Osteoblast (primary cell): Measurements from ENCODE around the gene TUBB. TPM values are rescaled to one million over a fixed set of nuclear protein-coding genes. Genes with fewer than 3 reads are reported as not detected.

Source experiments
- DNase-seq: peaks from one replicate; pipeline ENCODE4 v3.0.0; 2011; ENCODE audit warnings: low spot score, mixed read lengths; ENCODE audit not compliant: insufficient read length; ENCODE audit errors: missing footprints
- H2AFZ ChIP-seq: 2 replicates; pipeline ENCODE4 v1.6.0; 2011; ENCODE audit warnings: mild to moderate bottlenecking, low read length
- H3K27ac ChIP-seq: 2 replicates; pipeline ENCODE4 v1.5.1; 2011; ENCODE audit warnings: mild to moderate bottlenecking, low read depth, low read length, moderate library complexity
- H3K27me3 ChIP-seq: 2 replicates; pipeline ENCODE4 v1.6.0; 2012; ENCODE audit warnings: mild to moderate bottlenecking, control low read depth, inconsistent platforms, low read length, moderate library complexity; ENCODE audit not compliant: insufficient read depth
- H3K36me3 ChIP-seq: 2 replicates; pipeline ENCODE4 v1.5.1; 2011; ENCODE audit warnings: mild to moderate bottlenecking, low read length, control low read depth, moderate library complexity; ENCODE audit not compliant: insufficient read depth
- H3K4me1 ChIP-seq: 2 replicates; pipeline ENCODE4 v1.5.1; 2011; ENCODE audit warnings: mild to moderate bottlenecking, low read length, control low read depth, moderate library complexity; ENCODE audit not compliant: insufficient read depth
- H3K4me2 ChIP-seq: 2 replicates; pipeline ENCODE4 v1.6.0; 2011; ENCODE audit warnings: mild to moderate bottlenecking, low read length; ENCODE audit not compliant: insufficient read depth
- H3K4me3 ChIP-seq: fragments of 200-600 bp; sonication (generic); 3 replicates; pipeline ENCODE4 v1.5.1; 2012; ENCODE audit warnings: mild to moderate bottlenecking, low read length, inconsistent platforms; ENCODE audit not compliant: insufficient read depth
- H3K79me2 ChIP-seq: 2 replicates; pipeline ENCODE4 v1.6.0; 2012; ENCODE audit warnings: mild to moderate bottlenecking, low read length, control low read depth, inconsistent platforms; ENCODE audit not compliant: insufficient read depth
- H3K9me3 ChIP-seq: 2 replicates; pipeline ENCODE4 v1.5.1; 2011; ENCODE audit warnings: low read depth, low read length, control low read depth
- H4K20me1 ChIP-seq: 2 replicates; pipeline ENCODE4 v1.6.0; 2012; ENCODE audit warnings: mild to moderate bottlenecking, low read length, control low read depth; ENCODE audit not compliant: insufficient read depth
- small RNA-seq: library from RNA; depleted of rRNA; stranded (forward); fragments of <200 nt; gene quantifications from one replicate; pipeline ENCODE3, GENCODE V24; 2012
- total RNA-seq: library from RNA; depleted of rRNA; stranded (reverse); fragments of >200 nt; gene quantifications from 2 replicates; pipeline ENCODE4 v1.2.3, GENCODE V29; 2012
- TF ChIP-seq, protein P1 (sequence below): IDR thresholded peaks from 2 replicates; pipeline ENCODE4 v1.5.1; 2011; ENCODE audit warnings: mild to moderate bottlenecking, low read depth, low read length, moderate library complexity; ENCODE audit errors: extremely low read depth

TUBB gene
- total RNA-seq, 1 donor = 509 TPM

DNA sequence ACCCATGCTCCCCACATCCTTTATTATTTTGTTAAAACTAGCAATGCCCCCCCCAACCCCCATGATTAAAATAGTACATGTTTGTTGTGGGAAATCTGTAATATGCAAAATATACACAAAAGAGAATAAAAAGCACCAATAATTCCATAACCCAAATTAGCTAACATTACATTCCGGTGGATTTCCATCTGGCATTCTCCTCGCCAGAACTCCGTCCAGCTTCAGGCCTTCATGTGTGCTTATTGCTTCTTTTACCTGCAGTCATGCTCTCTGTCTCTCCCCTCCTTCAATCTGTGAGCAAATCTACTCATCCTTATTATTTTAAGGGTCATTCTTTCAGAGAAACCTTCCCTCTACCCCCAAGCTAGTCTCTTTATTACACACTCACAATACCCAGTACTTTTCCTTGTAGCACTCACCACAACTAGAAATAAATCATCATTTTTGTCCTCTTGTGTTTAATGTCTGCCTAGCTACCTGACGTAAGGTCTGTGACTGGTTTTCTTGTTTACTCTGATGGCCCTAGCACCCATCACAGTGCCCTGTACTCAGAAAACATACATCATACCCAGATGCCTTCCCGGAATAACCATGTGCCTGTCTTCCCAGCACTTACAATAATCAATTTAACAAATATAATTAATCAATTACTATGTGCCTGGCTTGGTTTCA lies 49.8 kb downstream of the TUBB start:
- Histone ChIP-seq H3K4me1 (peaks cover 26% of the 10 kb centered on the region), H3K36me3 (no peaks in the 10 kb centered on the region), H3K79me2 (no peaks in the 10 kb centered on the region), H4K20me1 (no peaks in the 10 kb centered on the region), H3K27me3 (no peaks in the 10 kb centered on the region), H3K4me3 (no peak overlapping the region), H2AFZ (peak overlapping the region; percentile 48), H3K9me3 (no peaks in the 10 kb centered on the region), H3K4me2 (peak overlapping the region; percentile 74), H3K27ac (peak overlapping the region; percentile 99)
- TF ChIP-seq, protein P1, sequence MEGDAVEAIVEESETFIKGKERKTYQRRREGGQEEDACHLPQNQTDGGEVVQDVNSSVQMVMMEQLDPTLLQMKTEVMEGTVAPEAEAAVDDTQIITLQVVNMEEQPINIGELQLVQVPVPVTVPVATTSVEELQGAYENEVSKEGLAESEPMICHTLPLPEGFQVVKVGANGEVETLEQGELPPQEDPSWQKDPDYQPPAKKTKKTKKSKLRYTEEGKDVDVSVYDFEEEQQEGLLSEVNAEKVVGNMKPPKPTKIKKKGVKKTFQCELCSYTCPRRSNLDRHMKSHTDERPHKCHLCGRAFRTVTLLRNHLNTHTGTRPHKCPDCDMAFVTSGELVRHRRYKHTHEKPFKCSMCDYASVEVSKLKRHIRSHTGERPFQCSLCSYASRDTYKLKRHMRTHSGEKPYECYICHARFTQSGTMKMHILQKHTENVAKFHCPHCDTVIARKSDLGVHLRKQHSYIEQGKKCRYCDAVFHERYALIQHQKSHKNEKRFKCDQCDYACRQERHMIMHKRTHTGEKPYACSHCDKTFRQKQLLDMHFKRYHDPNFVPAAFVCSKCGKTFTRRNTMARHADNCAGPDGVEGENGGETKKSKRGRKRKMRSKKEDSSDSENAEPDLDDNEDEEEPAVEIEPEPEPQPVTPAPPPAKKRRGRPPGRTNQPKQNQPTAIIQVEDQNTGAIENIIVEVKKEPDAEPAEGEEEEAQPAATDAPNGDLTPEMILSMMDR = no peak
- DNase-seq = peak; percentile 69

DNA sequence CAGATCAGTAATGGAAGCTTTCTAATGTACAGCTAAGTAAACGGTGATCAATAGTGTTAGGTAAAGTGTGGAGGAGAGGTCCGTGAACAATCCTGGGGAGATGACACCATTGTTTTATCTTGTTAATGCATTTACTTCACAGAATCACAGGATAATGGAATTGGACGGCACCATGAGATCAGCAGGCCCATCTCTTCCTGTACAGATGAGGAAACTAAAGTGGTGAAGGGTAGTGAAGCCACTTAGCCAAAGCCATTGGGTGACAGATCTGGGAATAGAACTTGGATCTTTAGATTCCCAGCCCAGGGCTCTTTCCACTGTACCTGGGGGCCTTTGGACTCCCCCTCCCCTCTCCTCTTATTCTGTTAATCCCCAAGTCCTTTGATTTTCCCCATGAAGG lies 50.4 kb downstream of the TUBB start:
- Histone ChIP-seq H3K9me3 (no peaks in the 10 kb centered on the region), H4K20me1 (no peaks in the 10 kb centered on the region), H3K36me3 (no peaks in the 10 kb centered on the region), H3K79me2 (no peaks in the 10 kb centered on the region), H3K27me3 (no peaks in the 10 kb centered on the region), H3K4me3 (no peak overlapping the region), H2AFZ (peak overlapping the region; percentile 48), H3K4me2 (no peak overlapping the region), H3K4me1 (peaks cover 26% of the 10 kb centered on the region), H3K27ac (peak overlapping the region; percentile 99)
- TF ChIP-seq, protein P1 = no peak
- no peak for DNase-seq

DNA sequence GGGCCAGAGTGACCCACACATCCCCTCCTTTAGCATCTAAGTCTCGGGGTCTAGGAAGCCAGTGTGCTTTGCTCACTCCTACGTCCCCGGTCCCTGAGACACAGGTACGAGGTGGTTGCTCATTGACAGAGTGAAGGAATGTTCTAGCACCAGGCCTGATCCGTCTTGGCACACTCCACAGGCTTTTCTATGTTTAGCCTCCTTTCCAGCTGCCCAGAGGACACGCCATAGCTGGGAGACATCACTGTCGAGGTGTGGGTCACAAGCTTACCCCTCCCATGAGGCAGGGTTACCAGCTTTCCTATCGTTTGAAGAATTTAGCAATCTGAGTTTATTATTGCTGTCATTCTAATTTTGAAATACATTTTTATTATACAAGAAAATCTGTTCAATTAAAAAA lies 54.5 kb downstream of the TUBB start:
- DNase-seq = no peak
- TF ChIP-seq, protein P1 = no peak
- Histone ChIP-seq H2AFZ (peak overlapping the region; percentile 13), H3K4me1 (peaks cover 26% of the 10 kb centered on the region), H3K27ac (no peak overlapping the region), H3K9me3 (no peaks in the 10 kb centered on the region), H3K36me3 (no peaks in the 10 kb centered on the region), H3K27me3 (no peaks in the 10 kb centered on the region), H3K4me3 (no peak overlapping the region), H3K79me2 (no peaks in the 10 kb centered on the region), H3K4me2 (no peak overlapping the region), H4K20me1 (no peaks in the 10 kb centered on the region)

Small RNA genes within 50 kb of the gene (small RNA-seq; reads per million reads assigned to genes)
- gene RF00019 (not detected), gene RN7SL353P (not detected)

Other genes starting within 250 kb of the TUBB start
- 320 and 343 TPM in 2 replicates for gene HLA-E, start 230.8 kb upstream of the TUBB start, total RNA-seq
- gene GNL1, start 163.9 kb upstream of the TUBB start, total RNA-seq = 56.5 and 64.8 TPM in 2 replicates
- gene PRR3, start 163.1 kb upstream of the TUBB start, total RNA-seq = 6.8 and 7.2 TPM in 2 replicates
- 37.3 and 37.4 TPM in 2 replicates for gene ABCF1, start 148.9 kb upstream of the TUBB start, total RNA-seq
- gene PPP1R10, start 103.1 kb upstream of the TUBB start, total RNA-seq = 29.0 and 37.4 TPM in 2 replicates
- 67.3 and 83.4 TPM in 2 replicates for gene MRPS18B, start 102.5 kb upstream of the TUBB start, total RNA-seq
- gene ATAT1, start 93.5 kb upstream of the TUBB start, total RNA-seq = 4.4 and 4.7 TPM in 2 replicates
- gene C6orf136, start 73.2 kb upstream of the TUBB start, total RNA-seq = 4.7 and 6.2 TPM in 2 replicates
- 25.6 and 26.1 TPM in 2 replicates for gene DHX16, start 47.3 kb upstream of the TUBB start, total RNA-seq
- 62.6 and 63.9 TPM in 2 replicates for gene PPP1R18, start 33.7 kb upstream of the TUBB start, total RNA-seq
- gene NRM, start 29.4 kb upstream of the TUBB start, total RNA-seq = 2.9 and 3.3 TPM in 2 replicates
- gene MDC1, start 3.1 kb upstream of the TUBB start, total RNA-seq = 5.1 and 5.3 TPM in 2 replicates
- 101 and 114 TPM in 2 replicates for gene FLOT1, start 22.3 kb downstream of the TUBB start, total RNA-seq
- gene IER3, start 24.2 kb downstream of the TUBB start, total RNA-seq = 29.5 and 54.6 TPM in 2 replicates
- gene DDR1, start 164.2 kb downstream of the TUBB start, total RNA-seq = 13.0 and 22.4 TPM in 2 replicates
- gene GTF2H4, start 187.9 kb downstream of the TUBB start, total RNA-seq = 8.8 and 10.9 TPM in 2 replicates
- gene VARS2, start 193.9 kb downstream of the TUBB start, total RNA-seq = 14.5 and 15.6 TPM in 2 replicates
- not detected in 2 replicates for gene SFTA2, start 211.8 kb downstream of the TUBB start, total RNA-seq
- gene MUCL3, start 220.6 kb downstream of the TUBB start, total RNA-seq = not detected in 2 replicates